HG03571 (cell line): ENCODE results near the gene NACC2.
A peak's percentile ranks its signal among the peaks of the same experiment; 100 is the strongest.
"Not testable (repeated sequence)": the region's sequence is repeated elsewhere in the genome, so short reads cannot be mapped to it uniquely, and the experiment has no call there.

Experiments used
- ATAC-seq: cut with Tn5 transposase; IDR thresholded peaks from one replicate; pipeline ENCODE4 v1.9.1; 2021; ENCODE audit not compliant: unreplicated experiment

NACC2 gene

DNA sequence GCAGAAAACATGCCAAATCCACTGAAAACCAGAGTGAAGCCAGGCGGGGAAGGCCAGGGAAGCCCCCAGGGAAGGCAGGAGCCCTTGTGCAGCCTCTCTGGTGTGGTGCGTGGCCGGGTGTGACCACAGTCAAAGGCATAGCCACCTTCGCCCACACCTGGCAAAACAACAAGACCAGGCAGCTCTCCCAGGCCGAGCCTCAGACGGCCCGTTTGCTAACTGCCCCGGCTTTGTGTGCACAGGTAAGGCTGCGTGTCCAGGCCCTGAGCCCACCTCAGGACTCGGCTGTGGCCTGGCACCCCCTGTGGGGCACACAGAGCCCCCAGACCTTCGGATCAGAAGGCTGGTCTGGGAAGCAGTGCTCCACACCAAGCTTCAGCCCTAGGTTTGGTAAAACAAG is 17.5 kb upstream of the NACC2 start:
- no peak for ATAC-seq

GRCh38 chr9:136111910-136112309 is 16.8 kb upstream of the NACC2 start:
- ATAC-seq = no peak

- ATAC-seq = no peak
These were observed 16.1 kb upstream of the NACC2 start for GRCh38 chr9:136111190-136111589.

- ATAC-seq = no peak
These were observed 15.3 kb upstream of the NACC2 start for GRCh38 chr9:136110082-136111061.

GRCh38 chr9:136109351-136110081 is 14.4 kb upstream of the NACC2 start:
- peak; percentile 67 for ATAC-seq

GRCh38 chr9:136108648-136109266 is 13.7 kb upstream of the NACC2 start:
- peak; percentile 1 for ATAC-seq

- ATAC-seq = no peak
These were observed 13.0 kb upstream of the NACC2 start for GRCh38 chr9:136107953-136108647.

DNA sequence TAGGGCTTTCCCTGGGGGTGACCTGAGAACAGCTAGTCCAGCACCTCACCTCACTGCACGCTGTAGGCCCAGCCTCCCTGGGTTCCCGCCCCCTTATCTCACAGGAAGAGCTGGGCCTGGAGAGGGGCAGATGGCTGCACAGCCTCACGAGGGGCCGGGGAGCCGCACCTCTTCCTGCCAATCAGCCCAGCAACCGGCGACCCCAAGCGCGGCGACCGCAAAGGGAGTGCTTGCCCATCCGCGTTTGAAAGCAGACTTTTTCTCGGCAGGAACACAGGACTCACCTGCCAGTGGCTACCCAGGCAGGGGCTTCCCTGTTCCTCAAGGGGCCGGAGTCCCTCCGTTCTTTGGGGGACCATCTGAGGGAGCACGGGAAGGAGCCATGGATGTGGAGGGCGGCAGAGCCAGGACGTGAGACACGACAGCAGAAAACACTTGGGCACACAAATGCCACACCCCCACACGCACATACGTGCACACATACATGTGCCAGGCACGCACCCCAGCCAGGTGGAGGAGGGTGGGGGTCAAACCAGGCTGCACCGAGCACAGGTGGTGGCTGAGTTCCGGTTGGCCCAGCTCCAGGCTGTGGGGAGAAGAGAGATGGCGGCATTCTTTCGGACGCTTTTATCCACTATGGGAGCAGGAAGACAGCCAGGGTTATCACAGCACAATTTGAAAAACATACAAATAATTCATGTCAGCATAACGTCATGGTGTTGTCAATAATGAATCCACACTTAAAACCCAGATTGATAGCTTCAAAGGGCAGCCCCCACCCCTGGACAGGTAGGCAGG is 12.3 kb upstream of the NACC2 start:
- ATAC-seq = no peak

DNA sequence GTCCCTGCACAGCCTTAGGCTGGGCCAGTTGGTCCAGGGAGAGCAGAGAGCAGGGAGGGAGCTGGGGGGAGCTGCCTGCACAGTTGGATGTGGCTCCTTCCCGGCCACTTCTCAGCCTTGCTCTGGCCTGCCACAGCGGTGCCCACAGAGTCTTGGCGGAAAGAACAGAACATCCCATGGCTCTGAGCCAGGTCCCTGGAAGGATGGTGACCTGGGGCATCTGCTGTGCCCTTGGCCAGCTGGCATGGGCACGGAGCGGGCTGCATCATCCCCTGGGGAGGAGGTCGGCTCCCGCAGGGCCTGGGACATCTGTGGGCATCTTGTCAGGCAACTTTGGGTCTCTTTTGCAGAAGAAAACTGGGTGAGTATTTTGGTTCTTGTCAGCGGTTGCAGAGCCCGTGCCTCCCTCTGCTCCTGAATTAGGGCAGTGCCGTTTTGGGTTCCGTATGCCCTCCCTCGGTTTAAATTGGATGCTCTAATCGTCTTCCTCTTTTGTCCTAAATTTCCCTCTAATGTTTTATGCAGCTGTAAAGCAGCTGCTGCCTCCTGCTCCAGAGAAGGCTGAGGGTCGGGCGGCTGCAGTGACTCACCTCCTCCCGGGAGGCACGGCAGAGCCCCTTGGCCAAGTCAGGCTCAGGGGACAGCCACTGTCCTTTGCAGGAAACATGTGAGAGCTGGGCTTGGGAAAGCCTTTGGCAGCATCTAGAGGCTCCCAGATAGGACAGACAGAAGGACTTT is 10.5 kb upstream of the NACC2 start:
- ATAC-seq = no peak

DNA sequence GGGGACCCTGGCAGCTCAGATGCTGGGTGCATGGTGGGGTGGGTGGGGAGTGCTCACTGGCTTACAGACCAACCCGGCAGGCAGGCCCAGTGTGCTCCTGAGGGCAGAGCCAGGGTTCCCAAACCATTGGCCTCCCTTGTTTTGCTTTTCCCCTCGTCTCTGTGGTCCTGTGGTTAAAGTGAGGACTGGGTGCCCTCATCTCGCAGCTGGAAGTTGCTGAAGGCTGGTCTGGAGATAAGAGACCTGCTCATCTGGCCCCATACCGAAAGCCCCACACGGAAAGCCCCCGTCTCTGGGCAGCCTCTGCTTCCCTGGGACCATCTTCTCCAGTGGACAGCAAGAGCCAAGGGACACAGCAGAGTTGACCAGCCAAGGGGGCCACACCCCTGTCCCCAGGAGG is 9.8 kb upstream of the NACC2 start:
- ATAC-seq = no peak

DNA sequence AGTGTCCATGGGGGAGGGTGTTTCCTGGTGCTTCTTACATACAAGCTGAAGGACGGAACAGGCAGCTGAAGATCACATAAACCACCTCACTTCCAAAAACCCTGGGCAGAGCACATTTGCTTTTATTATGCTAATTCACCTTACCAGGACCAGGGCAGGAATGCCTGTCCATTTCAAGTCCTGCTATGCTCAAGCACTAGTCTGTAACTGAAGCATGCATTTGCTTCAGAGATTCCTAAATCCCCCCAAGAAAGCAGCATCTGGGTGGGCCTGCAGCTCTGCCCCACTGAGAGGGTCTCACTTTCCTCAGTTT is 9.4 kb upstream of the NACC2 start:
- no peak for ATAC-seq

GRCh38 chr9:136103651-136104487 is 8.8 kb upstream of the NACC2 start:
- ATAC-seq = no peak

GRCh38 chr9:136101615-136102074 is 6.6 kb upstream of the NACC2 start:
- ATAC-seq = not testable (repeated sequence)

GRCh38 chr9:136100700-136101614 is 5.9 kb upstream of the NACC2 start:
- no peak for ATAC-seq

DNA sequence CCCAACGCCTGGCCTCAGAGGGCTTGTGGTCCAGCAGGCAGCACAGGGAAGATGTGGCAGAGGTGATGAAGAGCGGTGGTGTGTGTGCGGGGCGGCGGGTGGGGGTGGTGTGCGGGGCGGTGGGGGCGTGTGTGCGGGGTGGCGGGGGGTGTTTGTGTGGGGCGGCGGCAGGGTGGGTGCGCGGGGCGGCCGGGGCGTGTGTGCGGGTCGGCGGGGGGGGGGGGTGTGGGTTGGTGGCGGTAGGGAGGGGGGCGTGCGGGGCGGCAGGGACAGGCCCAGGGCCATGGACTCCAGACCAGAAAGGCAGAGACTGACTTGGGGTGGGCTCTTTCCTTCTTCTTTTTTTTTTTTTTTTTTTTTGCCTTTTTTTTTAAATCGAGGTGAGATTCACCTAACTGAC is 4.5 kb upstream of the NACC2 start:
- ATAC-seq = no peak

DNA sequence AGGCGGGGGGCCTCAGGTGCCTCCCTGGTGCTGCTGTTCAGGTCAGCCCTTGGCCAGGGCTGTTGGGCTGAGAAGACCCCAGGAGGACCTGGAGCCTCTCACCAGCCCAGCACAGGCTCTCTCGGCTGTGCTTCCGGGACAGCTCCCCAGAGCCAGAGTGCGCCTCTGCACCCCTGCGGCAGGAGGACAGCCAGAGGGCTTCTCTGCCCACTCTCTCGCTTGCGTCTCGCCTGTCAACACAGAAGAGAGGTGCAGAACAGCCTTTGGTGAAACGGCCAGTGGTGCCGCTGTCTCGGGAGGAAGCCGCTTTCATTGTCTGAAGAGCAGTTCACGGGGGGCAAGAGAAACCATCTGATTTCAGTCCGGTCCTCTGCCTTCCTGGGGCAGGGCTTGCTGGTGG is 3.8 kb upstream of the NACC2 start:
- no peak for ATAC-seq

DNA sequence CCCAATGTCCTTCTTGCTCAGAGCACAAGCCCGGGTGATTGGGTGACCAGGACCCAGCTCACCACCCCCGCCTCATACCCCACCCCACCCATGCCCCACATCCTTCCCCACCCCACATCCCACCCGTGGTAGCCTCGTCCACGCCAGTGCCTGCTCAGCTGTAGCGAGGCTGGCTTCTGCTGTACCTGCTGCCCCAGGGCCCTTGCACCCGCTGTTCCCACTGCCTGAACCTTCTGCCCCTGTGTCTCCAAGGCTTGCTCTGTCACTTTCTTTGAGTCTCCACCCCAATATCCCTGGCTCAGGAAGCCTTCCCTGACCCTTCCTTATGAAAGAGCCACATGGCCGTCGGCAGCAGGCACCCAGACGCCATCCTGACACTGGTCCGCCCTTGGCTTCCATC is 3.1 kb upstream of the NACC2 start:
- no peak for ATAC-seq
